GM21360 (cell line): ENCODE measurements around the gene RSAD2.
A peak's percentile ranks its signal among the peaks of the same experiment; 100 is the strongest.
"Not testable (repeated sequence)": the region's sequence is repeated elsewhere in the genome, so short reads cannot be mapped to it uniquely, and the experiment has no call there.

Experiments
- ATAC-seq: cut with Tn5 transposase; IDR thresholded peaks from one replicate; pipeline ENCODE4 v1.9.1; 2021; ENCODE audit warnings: mild to moderate bottlenecking, moderate library complexity; ENCODE audit not compliant: unreplicated experiment

The RSAD2 gene

GRCh38 chr2:6877402-6878304 lies at the start of gene RSAD2:
RSAD2 (plus strand) TSS chr2:6877777; CDS start chr2:6877801, 24 bp downstream.
- ATAC-seq, result peak; percentile 75

- no peak for ATAC-seq
These were observed 49.3 kb upstream of the RSAD2 start for GRCh38 chr2:6828299-6828584.

DNA sequence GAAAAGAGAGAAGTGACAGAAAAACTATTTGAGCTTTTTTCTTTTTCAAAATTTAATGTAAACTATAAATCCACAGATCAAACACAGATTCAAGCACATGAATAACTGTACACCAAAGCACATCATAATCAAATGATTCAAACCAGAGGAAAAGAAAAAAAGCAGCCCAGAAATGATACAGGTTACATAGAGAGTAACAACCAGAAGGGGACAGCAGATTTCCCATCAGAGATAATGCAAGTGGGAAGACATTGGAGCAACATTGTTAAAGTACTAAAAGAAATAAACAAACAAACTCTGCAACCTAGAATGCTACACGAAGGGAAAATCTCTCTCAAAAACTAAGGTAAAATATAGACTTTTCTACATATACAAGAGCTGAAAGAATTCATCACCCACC lies 46.3 kb upstream of the RSAD2 start:
- ATAC-seq, result no peak

DNA sequence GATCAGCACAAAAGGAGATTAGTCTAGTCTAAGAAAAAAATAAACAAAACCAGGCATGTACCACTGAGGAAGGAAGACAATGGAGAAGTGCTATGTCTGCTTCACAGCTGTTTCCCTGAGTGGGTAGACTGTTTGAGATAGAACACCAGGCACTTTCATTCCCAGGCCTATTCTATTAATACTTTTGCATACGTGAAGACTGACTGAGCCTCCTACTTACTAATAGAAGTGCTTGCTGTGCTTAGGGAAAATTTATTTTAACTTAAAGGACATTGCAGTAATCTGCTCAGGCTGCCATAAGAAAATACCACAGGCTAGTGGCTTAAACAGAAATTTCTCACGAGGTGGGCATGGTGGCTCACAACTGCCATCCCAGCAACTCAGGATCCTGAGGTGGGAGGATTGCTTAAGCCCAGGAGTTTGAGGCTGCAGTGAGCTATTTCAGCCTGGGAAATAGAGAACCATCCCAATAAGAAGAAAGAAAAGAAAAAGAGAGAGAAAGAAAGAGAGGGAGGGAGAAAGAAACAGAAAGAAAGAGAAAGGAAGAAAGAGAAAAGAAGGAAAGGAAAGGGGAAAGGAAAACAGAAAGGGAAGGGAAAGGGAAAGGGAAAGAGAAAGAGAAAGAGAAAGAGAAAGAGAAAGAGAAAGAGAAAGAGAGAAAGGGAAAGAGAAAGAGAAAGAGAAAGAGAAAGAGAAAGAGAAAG lies 44.8 kb upstream of the RSAD2 start:
- no peak for ATAC-seq

DNA sequence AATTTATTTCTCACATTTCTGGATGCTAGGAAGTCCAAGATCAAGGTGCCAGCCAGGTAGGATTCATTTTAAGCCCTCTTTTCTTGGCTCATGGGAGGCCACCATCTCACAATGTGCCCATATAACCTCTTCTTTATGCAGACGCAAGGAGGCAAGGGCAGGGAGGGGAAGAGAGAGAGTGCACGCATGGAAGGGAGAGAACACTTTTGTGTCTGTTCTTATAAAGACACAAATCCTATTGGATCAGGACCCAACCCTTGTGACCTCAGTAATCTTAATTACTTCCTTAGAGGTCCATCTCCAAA lies 44.3 kb upstream of the RSAD2 start:
- no peak for ATAC-seq

DNA sequence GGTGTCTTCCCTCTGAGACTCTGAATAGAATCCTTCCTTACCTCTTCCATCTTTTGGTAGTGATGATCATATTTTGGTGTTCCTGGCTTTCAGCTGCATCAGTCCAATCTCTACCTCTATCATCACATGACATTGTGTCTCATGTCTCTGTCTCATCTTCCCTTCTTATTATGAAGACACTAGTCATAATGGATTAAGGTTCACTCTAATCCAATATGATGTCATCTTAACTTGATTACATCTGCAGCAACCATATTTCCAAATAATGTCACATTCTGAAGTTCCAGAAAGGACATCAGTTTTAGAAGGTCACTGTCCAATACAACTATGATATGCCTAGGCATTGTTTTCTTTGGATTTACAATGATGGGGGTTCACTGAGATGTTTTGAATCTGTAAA lies 43.4 kb upstream of the RSAD2 start:
- no peak for ATAC-seq

GRCh38 chr2:6835467-6835866 lies 42.1 kb upstream of the RSAD2 start:
- ATAC-seq, result no peak

GRCh38 chr2:6838673-6839319 lies 38.8 kb upstream of the RSAD2 start:
- ATAC-seq, result no peak

- no peak for ATAC-seq
These were observed 35.9 kb upstream of the RSAD2 start for GRCh38 chr2:6841537-6842287.

DNA sequence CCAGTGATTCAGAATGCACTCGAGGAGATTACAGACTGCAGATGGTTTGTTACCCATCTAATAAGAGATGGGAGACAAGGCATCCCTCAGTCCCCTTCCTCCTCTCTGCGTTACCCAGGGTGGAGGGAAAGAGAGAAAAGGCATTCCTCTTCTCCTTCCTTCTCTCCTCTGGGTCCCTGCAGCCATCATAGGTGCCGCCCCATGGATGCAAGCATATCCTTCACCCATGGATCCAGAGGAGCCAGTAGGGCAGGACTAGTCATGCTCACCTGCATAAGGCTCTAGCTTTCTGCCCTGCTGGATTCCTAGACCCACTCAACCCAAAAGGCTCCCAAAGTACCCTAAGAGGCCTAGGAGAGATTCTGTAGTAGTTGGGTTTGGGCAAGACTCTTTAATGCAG lies 32.3 kb upstream of the RSAD2 start:
- ATAC-seq, result no peak

DNA sequence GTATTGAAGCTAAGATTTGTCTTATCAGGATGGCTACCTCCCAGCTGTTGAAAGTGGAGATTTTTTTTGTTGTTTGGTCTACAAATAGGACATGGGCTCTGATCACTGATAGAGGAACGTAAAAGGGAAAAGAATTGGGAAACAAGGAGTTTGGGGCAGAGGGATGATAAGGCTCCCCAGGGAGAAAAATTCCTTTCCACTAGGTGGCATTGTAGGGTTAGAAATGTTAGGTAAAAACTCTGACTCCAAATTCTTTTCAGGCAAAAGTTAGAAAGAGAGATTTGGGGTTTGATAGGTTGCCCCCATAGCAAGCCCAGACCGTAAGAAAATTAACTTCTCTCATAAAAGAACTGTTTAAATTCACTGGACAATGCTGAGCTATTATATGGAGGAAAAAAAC lies 31.7 kb upstream of the RSAD2 start:
- ATAC-seq, result no peak

DNA sequence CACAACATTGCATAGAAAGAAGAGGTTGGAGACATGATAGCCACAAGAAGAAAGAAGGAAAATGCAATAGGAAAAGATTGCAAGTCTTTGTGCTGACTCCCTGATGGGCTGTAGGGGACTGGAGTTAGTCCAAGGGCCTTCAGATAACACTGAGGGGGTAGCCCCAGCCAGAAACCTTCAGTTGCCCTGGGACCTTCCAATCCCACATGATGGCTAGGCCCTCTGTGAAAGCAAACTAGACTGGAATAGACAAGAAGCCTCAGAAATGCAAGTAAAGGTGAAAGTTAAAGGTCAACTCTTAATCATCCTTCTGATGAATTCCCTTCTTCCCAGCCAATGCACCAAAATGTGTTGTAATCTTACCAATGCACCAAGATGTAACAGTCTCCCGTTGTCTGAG lies 31.0 kb upstream of the RSAD2 start:
- no peak for ATAC-seq

- no peak for ATAC-seq
These were observed 30.5 kb upstream of the RSAD2 start for GRCh38 chr2:6846967-6847681.

DNA sequence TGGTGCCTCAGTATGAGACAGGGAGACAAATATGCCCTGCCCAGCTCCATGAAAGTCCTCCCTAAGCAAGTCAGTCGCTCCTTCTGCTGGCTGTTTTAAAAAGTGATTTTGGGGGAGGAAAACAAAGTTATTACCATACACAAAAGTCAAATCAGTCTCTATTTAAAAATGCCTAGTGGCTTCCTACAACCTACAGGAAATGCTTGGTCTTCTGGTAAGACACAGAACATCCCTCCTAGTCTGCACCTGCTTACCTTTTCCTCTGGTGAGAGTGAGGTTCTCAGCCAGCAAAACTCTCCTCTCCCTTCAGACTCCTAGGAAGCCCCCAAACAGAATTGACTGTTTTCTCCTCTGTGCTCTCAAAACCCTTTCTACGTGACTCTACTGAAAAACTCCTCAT lies 25.4 kb upstream of the RSAD2 start:
- ATAC-seq, result no peak

DNA sequence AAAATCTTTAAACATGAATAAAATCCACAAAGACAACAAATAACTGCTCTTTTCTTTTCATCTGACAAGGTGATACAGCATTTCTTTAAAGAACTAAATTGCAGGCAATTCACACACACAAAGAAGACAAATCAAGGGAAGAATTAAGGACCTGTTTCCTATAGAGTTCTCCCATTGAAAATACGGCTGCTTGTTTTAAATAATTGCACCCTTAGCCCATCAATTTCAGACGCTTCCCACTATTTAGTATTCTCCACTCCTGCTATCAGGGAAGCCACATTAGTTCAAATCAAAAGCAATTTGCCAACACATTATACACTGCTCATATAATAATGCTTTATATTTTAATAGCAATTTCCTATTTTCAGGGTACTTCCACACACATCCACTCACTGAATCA lies 23.2 kb upstream of the RSAD2 start:
- ATAC-seq, result no peak

DNA sequence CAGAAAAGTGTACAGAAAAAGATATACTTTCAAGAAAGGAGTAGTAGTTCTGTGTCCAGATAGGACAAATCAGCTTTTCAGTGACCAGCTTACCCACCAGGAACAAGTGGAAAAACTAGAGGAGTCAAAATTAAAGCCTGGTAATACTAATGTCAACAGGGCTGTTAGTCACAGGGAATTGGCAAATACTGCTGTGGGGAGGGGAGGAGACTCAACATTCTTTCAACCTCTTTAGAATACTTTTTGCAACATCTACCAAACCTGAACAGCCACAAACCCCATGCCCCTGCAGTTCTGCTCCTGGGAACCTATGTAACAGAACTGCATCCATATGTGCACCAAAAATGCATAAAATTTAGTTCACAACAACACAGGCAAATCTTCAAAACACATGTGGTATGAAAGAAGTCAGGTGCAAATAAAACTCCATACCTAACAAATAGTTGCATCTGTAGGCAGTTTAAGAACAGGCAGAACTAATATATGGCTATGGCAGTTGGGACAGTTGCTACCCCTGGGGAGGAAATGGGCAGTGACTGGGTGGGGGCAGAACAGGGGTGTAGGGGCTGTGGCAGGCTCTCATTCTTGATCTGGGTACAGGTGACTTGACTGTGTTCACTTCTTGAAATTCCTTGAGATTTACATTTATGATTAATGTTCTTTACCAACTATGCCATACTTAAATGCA lies 21.6 kb upstream of the RSAD2 start:
- ATAC-seq, result no peak

GRCh38 chr2:6856548-6856920 lies 21.0 kb upstream of the RSAD2 start:
- ATAC-seq, result no peak

GRCh38 chr2:6858466-6859027 lies 19.0 kb upstream of the RSAD2 start:
- not testable (repeated sequence) for ATAC-seq

DNA sequence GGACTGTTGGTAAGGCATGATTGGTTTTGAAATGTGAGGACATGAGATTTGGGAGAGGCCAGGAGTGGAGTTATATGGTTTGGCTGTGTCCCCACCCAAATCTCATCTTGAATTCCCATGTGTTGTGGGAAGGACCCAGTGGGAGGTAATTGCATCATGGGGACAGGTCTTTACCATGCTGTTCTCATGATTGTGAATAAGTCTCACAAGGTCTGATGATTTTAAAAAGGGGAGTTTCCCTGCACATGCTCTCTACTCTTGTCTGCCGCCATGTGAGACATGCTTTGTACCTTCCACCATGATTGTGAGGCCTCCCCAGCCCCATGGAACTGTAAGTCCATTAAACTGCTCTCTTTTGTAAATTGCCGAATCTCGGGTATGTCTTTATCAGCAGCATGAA lies 17.3 kb upstream of the RSAD2 start:
- ATAC-seq, result no peak

DNA sequence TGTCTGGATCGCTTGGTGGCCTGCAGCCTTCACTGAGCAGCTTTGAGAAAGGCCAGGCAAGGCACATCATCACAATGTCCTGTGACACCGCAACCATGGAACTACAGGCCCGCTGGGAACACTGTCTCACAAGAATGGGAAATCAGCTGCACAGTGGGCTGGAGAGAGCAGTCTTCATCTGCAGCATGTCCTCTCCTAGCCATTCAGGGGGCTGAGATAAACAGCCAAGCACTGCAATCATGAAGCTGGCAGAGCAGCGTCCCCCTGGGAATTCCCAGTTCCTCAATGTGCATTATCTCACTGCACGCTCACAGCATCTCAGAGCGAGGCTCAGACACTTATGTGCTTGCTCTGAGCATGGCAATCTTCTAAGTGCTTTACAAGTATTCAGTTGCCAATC lies 13.8 kb upstream of the RSAD2 start:
- ATAC-seq, result no peak
